ENCODE data around the gene WIZ.

GRCh38 chr19:15436012-15436825, 13.5 kb downstream of the WIZ start:
- TF ChIP-seq CTCF (tag by site-specific recombination; IDR thresholded peaks at IDR 0.05) (no peak), ZNF488 (tag by site-specific recombination; IDR thresholded peaks at IDR 0.05) (no peak), ZBTB44 (tag by site-specific recombination; IDR thresholded peaks at IDR 0.05) (no peak), ZBTB11 (tag by site-specific recombination; conservative IDR thresholded peaks at IDR 0.05; ENCODE audit: low read depth) (no peak), ZBTB10 (tag by site-specific recombination; IDR thresholded peaks at IDR 0.05) (no peak)

Measured in HEK293 (cell line).